Erythroblast (primary cell): Measurements from ENCODE around the gene UBXN11.

Source experiments
- GATA1 ChIP-seq: IDR thresholded peaks from 2 replicates; pipeline ENCODE4 v1.6.1; 2011; ENCODE audit warnings: low read depth, mild to moderate bottlenecking, control low read depth, low read length, moderate library complexity
- POLR2A ChIP-seq: IDR thresholded peaks from 2 replicates; pipeline ENCODE4 v1.6.1; 2011; ENCODE audit warnings: mild to moderate bottlenecking, low read length

DNA sequence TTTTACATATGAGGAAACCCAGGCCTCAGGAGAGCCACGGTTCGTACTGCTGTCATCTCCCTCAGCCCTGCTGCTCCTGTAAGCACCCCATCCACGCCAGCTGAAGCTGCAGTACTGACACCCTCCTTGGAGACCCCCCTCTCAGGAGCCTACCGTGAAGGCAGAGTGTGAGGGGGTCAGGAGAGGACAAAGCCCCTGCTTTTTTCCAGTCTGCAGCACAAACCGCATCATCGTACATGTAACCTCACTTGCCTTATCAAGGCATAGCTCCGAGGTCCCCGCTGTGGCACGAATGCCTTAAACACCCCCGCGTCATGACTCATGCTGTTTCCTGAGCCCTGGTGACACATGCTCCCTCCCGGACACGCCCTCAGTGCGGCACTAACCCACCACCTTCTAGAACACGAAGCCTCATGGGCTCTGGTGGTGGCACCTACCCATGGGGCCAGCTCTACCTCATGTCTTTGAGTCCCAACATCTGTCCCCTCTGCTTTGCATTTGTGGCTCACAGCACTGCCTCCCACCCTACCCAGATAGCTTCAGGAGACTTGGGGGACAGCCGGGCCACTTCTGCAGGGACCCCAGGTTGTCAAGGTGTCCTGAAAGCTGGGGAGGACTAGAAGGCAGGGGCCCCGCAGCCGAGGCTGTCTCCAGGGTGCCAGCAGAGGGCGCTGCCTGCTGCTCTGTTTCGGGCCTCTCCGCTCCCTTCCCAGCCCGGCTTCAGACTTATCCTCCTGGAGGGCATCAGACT lies 21.7 kb downstream of the UBXN11 start:
- TF ChIP-seq POLR2A (peak; percentile 62), GATA1 (no peak)
